HG03139 (cell line): Measurements from ENCODE around the gene AK4.

Experiments used
- ATAC-seq: cut with Tn5 transposase; IDR thresholded peaks from one replicate; pipeline ENCODE4 v1.9.1; 2021; ENCODE audit not compliant: unreplicated experiment

Gene AK4

GRCh38 chr1:65243491-65243890 is 95.5 kb downstream of the AK4 start:
- no peak for ATAC-seq

GRCh38 chr1:65245295-65245694 is 97.3 kb downstream of the AK4 start:
- ATAC-seq: no peak

- no peak for ATAC-seq
Observed at GRCh38 chr1:65247419-65248359, 99.7 kb downstream of the AK4 start.

- ATAC-seq: no peak
Observed at GRCh38 chr1:65250826-65251225, 102.8 kb downstream of the AK4 start.

- ATAC-seq: no peak
Observed at GRCh38 chr1:65253800-65254319, 105.9 kb downstream of the AK4 start.

- peak; percentile 97 for ATAC-seq
Observed at GRCh38 chr1:65254320-65255034, 106.5 kb downstream of the AK4 start.

- ATAC-seq: no peak
Observed at GRCh38 chr1:65255035-65255655, 107.1 kb downstream of the AK4 start.

GRCh38 chr1:65255656-65256050 is 107.7 kb downstream of the AK4 start:
- ATAC-seq: no peak

- no peak for ATAC-seq
Observed at GRCh38 chr1:65256860-65257708, 109.1 kb downstream of the AK4 start.

- ATAC-seq: no peak
Observed at GRCh38 chr1:65258106-65258505, 110.1 kb downstream of the AK4 start.

GRCh38 chr1:65259816-65260215 is 111.8 kb downstream of the AK4 start:
- no peak for ATAC-seq

GRCh38 chr1:65260851-65261473 is 113.0 kb downstream of the AK4 start:
- no peak for ATAC-seq

GRCh38 chr1:65263286-65263685 is 115.3 kb downstream of the AK4 start:
- no peak for ATAC-seq

GRCh38 chr1:65264197-65264929 is 116.4 kb downstream of the AK4 start:
- no peak for ATAC-seq

GRCh38 chr1:65265296-65265650 is 117.3 kb downstream of the AK4 start:
- no peak for ATAC-seq

- ATAC-seq: no peak
Observed at GRCh38 chr1:65265651-65266351, 117.8 kb downstream of the AK4 start.

GRCh38 chr1:65266476-65266875 is 118.5 kb downstream of the AK4 start:
- ATAC-seq: no peak

GRCh38 chr1:65267271-65267670 is 119.3 kb downstream of the AK4 start:
- ATAC-seq: no peak

- ATAC-seq: no peak
Observed at GRCh38 chr1:65267683-65268082, 119.7 kb downstream of the AK4 start.
